Stimulated activated CD4-positive, alpha-beta T cell treated with anti-CD3 and anti-CD28 coated beads, Interleukin-1b, Interleukin-23, amount 100 ng/mL, for 1 hour (primary cell): ENCODE results near the gene GLRA1.
A peak's percentile ranks its signal among the peaks of the same experiment; 100 is the strongest.
"Not testable (repeated sequence)": the region's sequence is repeated elsewhere in the genome, so short reads cannot be mapped to it uniquely, and the experiment has no call there.

ENCODE experiments used
- DNase-seq, 2 donors: peaks; one replicate each; pipeline ENCODE4 v3.0.0-alpha.2; 2020; ENCODE audit warnings: low read depth in 2 of 2

Gene GLRA1

GRCh38 chr5:151881621-151882225, 42.9 kb downstream of the GLRA1 start:
- no peak for DNase-seq

GRCh38 chr5:151880324-151880723, 44.3 kb downstream of the GLRA1 start:
- no peak for DNase-seq

DNA sequence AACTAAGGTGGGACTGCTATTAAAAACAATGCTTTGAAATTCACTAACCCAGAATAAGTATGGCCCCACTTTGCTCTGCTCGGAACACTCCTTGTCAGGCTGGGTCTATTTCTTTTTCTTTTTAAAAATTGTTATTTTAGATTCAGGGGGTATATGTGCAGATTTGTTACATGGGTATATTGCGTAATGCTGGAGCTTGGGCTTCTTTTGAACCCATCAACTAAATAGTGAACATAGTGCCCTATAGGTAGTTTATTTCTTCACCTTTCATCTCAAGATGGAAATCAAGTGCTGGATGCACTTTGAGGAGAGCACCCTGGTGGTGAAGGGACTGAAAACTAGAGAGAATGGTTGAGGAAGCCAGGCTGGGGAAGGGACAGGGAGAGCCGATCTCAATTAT, 51.0 kb downstream of the GLRA1 start:
- DNase-seq: no peak

DNA sequence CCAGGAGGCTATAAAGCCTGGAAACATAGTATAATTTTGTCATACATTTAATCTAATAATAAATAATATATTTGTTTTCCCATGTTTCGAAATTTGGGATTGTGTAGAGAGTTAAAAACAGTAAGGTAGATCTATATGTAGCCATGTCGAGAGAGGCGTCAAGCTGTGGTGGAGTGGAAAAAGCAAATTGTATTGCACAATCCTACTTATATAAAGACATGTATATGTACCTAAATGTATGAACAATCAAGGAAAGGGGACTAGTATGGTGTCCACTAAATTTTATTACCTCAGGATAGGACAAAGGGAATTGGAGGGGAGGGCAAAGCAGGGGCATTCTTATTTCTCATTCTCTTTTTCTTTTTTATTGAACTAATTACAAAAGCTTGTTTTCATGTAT, 52.0 kb downstream of the GLRA1 start:
- DNase-seq: no peak

GRCh38 chr5:151870820-151871219, 53.8 kb downstream of the GLRA1 start:
- no peak for DNase-seq

- DNase-seq: no peak
These were observed 54.4 kb downstream of the GLRA1 start for GRCh38 chr5:151870271-151870670.

GRCh38 chr5:151869843-151870242, 54.8 kb downstream of the GLRA1 start:
- no peak for DNase-seq

DNA sequence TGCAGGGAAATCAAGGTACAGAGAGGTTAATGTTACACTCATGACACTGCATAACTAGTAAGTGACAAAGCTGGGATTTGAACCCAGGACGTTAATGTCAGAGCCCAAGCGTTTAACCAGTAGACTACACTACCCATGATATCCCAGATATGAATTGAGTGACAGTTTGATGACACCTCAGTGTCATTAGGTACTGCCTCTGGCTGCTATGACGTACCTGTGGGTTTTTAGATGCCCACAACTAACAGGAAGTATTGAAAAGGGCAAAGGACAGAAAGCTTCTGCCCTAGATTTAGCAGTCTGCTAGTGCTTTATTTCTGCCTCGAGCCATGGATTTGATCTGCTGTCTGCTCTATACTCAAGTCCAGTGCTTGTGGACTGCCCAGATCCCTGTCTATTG, 56.2 kb downstream of the GLRA1 start:
- no peak for DNase-seq

DNA sequence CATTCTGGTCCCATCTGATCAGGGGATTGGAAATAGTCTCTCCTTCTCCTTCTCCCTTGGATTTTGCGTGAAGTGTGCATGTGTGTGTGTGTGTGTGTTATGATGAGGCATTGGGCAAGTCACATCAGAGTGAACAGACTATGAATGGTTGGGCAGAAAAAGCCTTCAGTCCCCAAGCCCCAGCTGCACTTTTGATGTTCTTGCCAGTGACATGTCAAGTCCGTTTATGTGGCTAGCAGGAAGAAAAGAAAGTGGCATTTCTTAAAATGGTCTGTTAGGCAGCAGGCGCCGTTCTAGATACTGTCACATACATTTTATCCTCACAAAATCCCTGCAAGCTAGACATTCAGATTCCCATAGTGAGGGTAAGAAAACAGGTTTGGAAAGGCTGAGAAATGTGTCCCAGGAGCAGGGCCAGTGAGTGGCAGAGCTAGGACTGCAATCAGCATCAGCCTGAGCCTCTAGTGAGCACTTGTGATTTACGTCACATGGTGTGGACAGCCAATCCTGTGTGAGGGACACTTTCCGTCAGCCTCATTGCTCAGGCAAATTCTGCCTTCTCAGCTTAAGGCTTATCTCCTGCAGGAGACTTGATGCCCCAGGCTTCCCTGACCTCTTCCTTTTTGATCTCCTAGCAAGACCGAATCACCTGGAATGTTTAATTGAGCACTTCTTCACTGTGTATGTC, 60.4 kb downstream of the GLRA1 start:
- DNase-seq: no peak

- no peak for DNase-seq
These were observed 61.1 kb downstream of the GLRA1 start for GRCh38 chr5:151863566-151863965.

- no peak for DNase-seq
These were observed 61.7 kb downstream of the GLRA1 start for GRCh38 chr5:151862811-151863472.

DNA sequence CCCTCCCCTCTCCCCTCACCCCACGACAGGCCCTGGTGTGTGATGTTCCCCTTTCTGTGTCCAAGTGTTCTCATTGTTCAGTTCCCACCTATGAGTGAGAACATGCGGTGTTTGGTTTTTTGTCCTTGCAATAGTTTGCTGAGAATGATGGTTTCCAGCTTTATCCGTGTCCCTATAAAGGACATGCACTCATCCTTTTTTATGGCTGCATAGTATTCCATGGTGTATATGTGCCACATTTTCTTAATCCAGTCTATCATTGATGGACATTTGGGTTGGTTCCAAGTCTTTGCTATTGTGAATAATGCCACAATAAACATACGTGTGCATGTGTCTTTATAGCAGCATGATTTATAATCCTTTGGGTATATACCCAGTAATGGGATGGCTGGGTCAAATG, 63.8 kb downstream of the GLRA1 start:
- DNase-seq: not testable (repeated sequence)

GRCh38 chr5:151856861-151857260, 67.8 kb downstream of the GLRA1 start:
- DNase-seq: no peak

DNA sequence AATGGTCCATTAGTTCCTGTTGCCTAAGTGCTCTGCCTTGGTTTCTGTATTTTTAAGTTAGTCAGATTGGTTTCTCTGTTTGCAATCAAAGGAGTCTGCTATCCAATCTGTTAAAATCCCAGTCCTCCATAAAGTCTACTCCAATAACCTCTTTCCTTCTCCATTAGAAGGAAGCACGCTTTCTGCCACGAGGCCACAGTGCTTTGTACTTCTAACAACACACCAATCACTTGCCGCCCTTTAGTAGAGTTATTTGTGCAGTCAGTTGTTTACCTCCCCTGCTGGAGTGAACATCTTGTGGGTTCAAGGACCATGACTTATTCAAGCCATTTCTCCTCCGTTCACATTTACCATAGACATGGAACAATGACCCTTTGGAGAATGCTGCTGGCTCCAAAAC, 69.0 kb downstream of the GLRA1 start:
- no peak for DNase-seq

DNA sequence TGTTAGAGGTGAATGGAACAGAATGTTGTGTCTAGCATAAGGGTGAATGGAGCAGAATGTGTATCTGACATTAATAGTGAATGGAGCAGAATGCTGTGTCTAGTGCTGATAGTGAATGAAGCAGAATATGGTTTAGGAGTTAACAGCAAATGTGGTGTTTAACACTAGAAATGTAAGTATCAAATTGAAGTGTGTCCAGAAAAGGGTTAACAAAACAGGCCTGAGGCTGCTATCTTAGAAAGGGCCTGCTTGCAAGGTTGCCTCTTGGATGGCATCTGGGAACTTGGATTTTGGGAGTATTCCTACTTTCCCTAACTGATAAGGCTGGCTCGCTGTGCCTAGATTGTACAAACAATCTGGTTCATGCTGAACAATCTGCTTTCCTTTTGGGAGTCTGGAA, 76.8 kb downstream of the GLRA1 start:
- no peak for DNase-seq

DNA sequence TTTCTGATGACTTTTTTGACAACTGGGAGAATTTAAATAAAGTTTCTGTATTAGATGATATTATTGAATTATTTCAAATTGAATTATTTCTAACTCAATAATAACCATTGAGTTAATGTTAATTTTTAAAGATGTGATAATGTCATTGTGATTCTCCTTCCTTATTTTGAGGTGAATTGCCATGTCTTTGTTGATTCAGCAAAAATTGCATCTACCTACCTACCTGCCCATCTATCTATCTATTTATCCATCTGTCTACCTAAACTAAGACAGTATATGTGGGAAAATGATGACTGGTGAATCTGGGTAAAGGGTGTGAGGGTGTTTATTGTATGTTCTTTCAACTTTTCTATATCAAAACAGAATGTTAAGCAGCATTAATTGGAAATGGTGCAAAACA, 77.9 kb downstream of the GLRA1 start:
- DNase-seq: no peak

- not testable (repeated sequence) for DNase-seq
These were observed 91.8 kb downstream of the GLRA1 start for GRCh38 chr5:151832843-151833242.

GRCh38 chr5:151829370-151829769, 95.3 kb downstream of the GLRA1 start:
- no peak for DNase-seq

- peak in 1 of 2 donors; percentile 2 for DNase-seq
These were observed 99.2 kb downstream of the GLRA1 start for GRCh38 chr5:151825445-151825844.

DNA sequence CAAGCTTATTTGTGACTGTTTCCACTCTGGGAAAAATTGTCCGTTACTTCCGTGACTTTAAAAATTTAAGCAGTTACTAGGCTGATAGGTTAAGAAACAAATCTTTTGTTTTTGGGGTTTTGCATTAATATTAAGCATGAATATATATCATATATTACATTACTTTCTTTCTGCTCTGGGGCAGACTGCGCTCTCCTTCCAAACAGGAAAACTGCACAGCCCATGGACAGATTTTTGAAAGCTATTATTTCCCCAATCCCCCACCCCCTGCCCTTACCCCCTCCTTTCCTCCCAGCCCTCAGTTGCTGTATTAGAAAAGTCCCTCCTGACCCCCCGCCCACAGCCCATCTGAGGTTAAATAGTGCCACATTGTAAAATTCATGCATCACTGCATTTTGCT, 102.5 kb downstream of the GLRA1 start:
- no peak for DNase-seq

DNA sequence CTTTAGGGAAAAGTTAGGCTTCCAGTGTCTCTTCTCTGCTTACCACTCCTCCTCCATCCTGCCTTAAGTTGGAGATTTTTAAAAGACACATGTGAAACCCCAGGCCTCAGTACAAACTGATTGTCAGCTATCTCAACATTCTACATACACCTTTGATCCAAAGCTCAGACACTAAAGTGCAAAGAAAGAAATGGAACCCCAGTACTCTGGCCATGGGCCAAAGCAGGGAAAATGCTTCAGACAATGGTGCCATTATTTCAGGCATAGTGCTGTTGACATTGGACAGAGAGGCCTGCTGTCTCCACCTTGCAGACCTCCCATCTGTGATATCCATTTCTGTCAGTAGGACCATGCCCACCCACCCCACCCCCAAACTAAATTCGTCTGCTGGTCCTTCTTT, 103.7 kb downstream of the GLRA1 start:
- no peak for DNase-seq

GRCh38 chr5:151820271-151820670, 104.4 kb downstream of the GLRA1 start:
- no peak for DNase-seq

GRCh38 chr5:151819830-151820229, 104.8 kb downstream of the GLRA1 start:
- DNase-seq: no peak
